HepG2 (cell line): ENCODE results near the gene ZNF285. TPM values are rescaled to one million over a fixed set of nuclear protein-coding genes. Genes with fewer than 3 reads are reported as not detected.

Source experiments
- ARHGAP35 ChIP-seq: sonication (generic); formaldehyde crosslinking; IDR thresholded peaks from 2 replicates; pipeline ENCODE4 v1.9.0; 2022; ENCODE audit warnings: mild to moderate bottlenecking, inconsistent platforms, moderate library complexity, missing genetic modification reagents, borderline replicate concordance
- CBX5 ChIP-seq: sonication (generic); formaldehyde crosslinking; IDR thresholded peaks from 2 replicates; pipeline ENCODE4 v1.4.0; 2020; ENCODE audit warnings: missing genetic modification reagents, borderline replicate concordance
- ELF4 ChIP-seq: sonication (generic); formaldehyde crosslinking; IDR thresholded peaks from 2 replicates; pipeline ENCODE4 v1.5.0; 2020; ENCODE audit warnings: missing genetic modification reagents, mild to moderate bottlenecking, moderate library complexity, borderline replicate concordance
- KDM2A ChIP-seq: sonication (generic); formaldehyde crosslinking; IDR thresholded peaks from 2 replicates; pipeline ENCODE4 v1.4.0; 2020; ENCODE audit warnings: low read depth, missing genetic modification reagents, borderline replicate concordance
- KLF9 ChIP-seq: IDR thresholded peaks from 2 replicates; pipeline ENCODE4 v1.6.1; 2016; ENCODE audit warnings: low read depth
- KMT2B ChIP-seq: IDR thresholded peaks from 2 replicates; pipeline ENCODE4 v1.6.1; 2016; ENCODE audit warnings: missing genetic modification reagents, missing compliant biosample characterization
- MATR3 ChIP-seq: sonication (generic); formaldehyde crosslinking; IDR thresholded peaks from 2 replicates; pipeline ENCODE4 v1.4.0; 2020; ENCODE audit warnings: missing genetic modification reagents
- MLX ChIP-seq: IDR thresholded peaks from 2 replicates; pipeline ENCODE4 v1.6.1; 2016
- MXD4 ChIP-seq: IDR thresholded peaks from 2 replicates; pipeline ENCODE4 v1.6.1; 2016; ENCODE audit warnings: mild to moderate bottlenecking, missing biosample characterization, missing genetic modification reagents
- NBN ChIP-seq: fragments of 450-650 bp; conservative IDR thresholded peaks from 2 replicates; pipeline ENCODE4 v1.6.1; 2017
- NFE2L2 ChIP-seq: fragments of 150-350 bp; IDR thresholded peaks from 2 replicates; pipeline ENCODE4 v1.6.1; 2014; ENCODE audit warnings: low read length
- NKX3-1 ChIP-seq: sonication (generic); formaldehyde crosslinking; IDR thresholded peaks from 2 replicates; pipeline ENCODE4 v1.5.0; 2020; ENCODE audit warnings: missing genetic modification reagents
- POLR2A ChIP-seq, 2 experiments: IDR thresholded peaks; 2 replicates each; pipeline ENCODE4 v1.6.1; 2011; ENCODE audit warnings: low read depth in 2 of 2, low read length in 2 of 2, mild to moderate bottlenecking in 1 of 2, moderate library complexity in 1 of 2; ENCODE audit not compliant: insufficient read depth in 1 of 2
- PRDM15 ChIP-seq: sonication (generic); formaldehyde crosslinking; IDR thresholded peaks from 2 replicates; pipeline ENCODE4 v1.4.0; 2020; ENCODE audit warnings: missing genetic modification reagents
- RXRA ChIP-seq: sonication (generic); formaldehyde crosslinking; IDR thresholded peaks from 2 replicates; pipeline ENCODE4 v1.5.1; 2020; ENCODE audit warnings: missing genetic modification reagents
- SP2 ChIP-seq: sonication (generic); formaldehyde crosslinking; IDR thresholded peaks from 2 replicates; pipeline ENCODE4 v1.5.1; 2020; ENCODE audit warnings: mild to moderate bottlenecking, missing genetic modification reagents
- SUZ12 ChIP-seq: fragments of 150-350 bp; IDR thresholded peaks from 2 replicates; pipeline ENCODE4 v1.6.1; 2014; ENCODE audit warnings: low read depth, low read length
- ZNF260 ChIP-seq: sonication (generic); formaldehyde crosslinking; IDR thresholded peaks from 2 replicates; pipeline ENCODE4 v1.4.0; 2020; ENCODE audit warnings: missing genetic modification reagents, low read depth, mild to moderate bottlenecking, borderline replicate concordance
- ZNF362 ChIP-seq: sonication (generic); formaldehyde crosslinking; IDR thresholded peaks from 2 replicates; pipeline ENCODE4 v1.4.0; 2020; ENCODE audit warnings: missing genetic modification reagents, mild to moderate bottlenecking, borderline replicate concordance
- ZNF430 ChIP-seq: sonication (generic); formaldehyde crosslinking; IDR thresholded peaks from 2 replicates; pipeline ENCODE4 v1.9.0; 2021; ENCODE audit warnings: mild to moderate bottlenecking, missing genetic modification reagents
- ZNF446 ChIP-seq: sonication (generic); formaldehyde crosslinking; IDR thresholded peaks from 2 replicates; pipeline ENCODE4 v1.5.0; 2020; ENCODE audit warnings: mild to moderate bottlenecking, missing genetic modification reagents
- ZNF556 ChIP-seq: sonication (generic); formaldehyde crosslinking; IDR thresholded peaks from 2 replicates; pipeline ENCODE4 v1.4.0; 2020; ENCODE audit warnings: mild to moderate bottlenecking, missing genetic modification reagents, borderline replicate concordance
- ZNF709 ChIP-seq: sonication (generic); formaldehyde crosslinking; IDR thresholded peaks from 2 replicates; pipeline ENCODE4 v1.5.0; 2020; ENCODE audit warnings: mild to moderate bottlenecking, missing genetic modification reagents
- polyA plus RNA-seq, 8 experiments: library from polyadenylated mRNA; depleted of rRNA in 3 of 8; stranded (reverse) in 7 of 8; unstranded in 1 of 8; fragments of >200 nt; fragmentation: Illumina TruSeq in 4 of 8; extraction: Trizol in 4 of 8; gene quantifications; 2 replicates each; pipeline versions ENCODE4 v1.2.1 to v1.2.3, GENCODE V29; 2011 to 2016; ENCODE audit warnings: low read depth in 4 of 8, missing spikeins in 1 of 8, mixed read lengths in 1 of 8; ENCODE audit not compliant: insufficient read depth in 1 of 8
- total RNA-seq, 5 experiments: library from RNA; depleted of rRNA; stranded (reverse); fragments of >200 nt; fragmentation: Illumina TruSeq; extraction: Trizol; gene quantifications; 2 replicates each; pipeline ENCODE4 v1.2.3, GENCODE V29; 2016; ENCODE audit warnings: low read depth in 1 of 5

The ZNF285 gene
- total and polyA plus RNA-seq, 2 of the 13 experiments (the other 11 are each of a cell fraction or from before 2014, with no cell fraction given) = 0.82 to 1.7 TPM

GRCh38 chr19:44401139-44402115 lies at the start of gene ZNF285 (continued):
- TF ChIP-seq PRDM15 = no peak
- TF ChIP-seq ZNF362 (CRISPR knock-in tag) = no peak
- TF ChIP-seq ZNF430 (CRISPR knock-in tag) = 0 out of 2 replicates have a peak, but pooled peaks have one; percentile 16
- TF ChIP-seq SUZ12 = peak; percentile 51
- TF ChIP-seq ELF4 (CRISPR knock-in tag) = no peak
- no peak for TF ChIP-seq ZNF446 (CRISPR knock-in tag)
- no peak for TF ChIP-seq MLX (CRISPR knock-in tag)
- TF ChIP-seq NKX3-1 (CRISPR knock-in tag) = no peak
- TF ChIP-seq POLR2A (IDR thresholded peaks at IDR 0.05; ENCODE audit: insufficient read depth in 1 of 2, low read depth in 2 of 2, low read length in 2 of 2) = peak in 1 of 2 experiments; percentile 20; a peak in 1 of 4 replicates
- no peak for TF ChIP-seq ZNF556
- no peak for TF ChIP-seq ZNF709
- no peak for TF ChIP-seq NBN
- TF ChIP-seq ARHGAP35 (CRISPR knock-in tag) = no peak
- no peak for TF ChIP-seq MATR3
- no peak for TF ChIP-seq ZNF260
- TF ChIP-seq KMT2B (CRISPR knock-in tag) = peak; percentile 61; the same call in 1 of the 2 replicates
- TF ChIP-seq KLF9 (CRISPR knock-in tag) = no peak
- TF ChIP-seq RXRA (CRISPR knock-in tag) = no peak
- TF ChIP-seq MXD4 (CRISPR knock-in tag) = no peak
- peak; percentile 37; the same call in 1 of the 2 replicates for TF ChIP-seq KDM2A (CRISPR knock-in tag)
- no peak for TF ChIP-seq NFE2L2
- 0 out of 2 replicates have a peak, but pooled peaks have one; percentile 29 for TF ChIP-seq CBX5 (CRISPR knock-in tag)
- TF ChIP-seq SP2 (CRISPR knock-in tag) = no peak
